Ascending aorta (tissue), 2 donors: ENCODE data around the gene PARD6B. TPM values are rescaled to one million over a fixed set of nuclear protein-coding genes. Genes with fewer than 3 reads are reported as not detected.

ENCODE experiments used
- DNase-seq, 2 donors: peaks; one replicate each; pipeline ENCODE4 v3.0.0-alpha.2; 2019; ENCODE audit warnings: low spot score in 2 of 2
- H3K27ac ChIP-seq, 2 donors: fragments of 200-600 bp; sonication (generic); one replicate each; pipeline ENCODE4 v1.5.1; 2016 to 2017; ENCODE audit warnings: mild to moderate bottlenecking in 1 of 2
- H3K27me3 ChIP-seq: fragments of 200-600 bp; sonication (generic); one replicate; pipeline ENCODE4 v1.5.1; 2017
- H3K36me3 ChIP-seq, 2 donors: fragments of 200-600 bp; sonication (generic); one replicate each; pipeline ENCODE4 v1.5.1; 2016
- H3K4me1 ChIP-seq, 2 donors: fragments of 200-600 bp; sonication (generic); one replicate each; pipeline ENCODE4 v1.5.1; 2016 to 2017; ENCODE audit warnings: mild to moderate bottlenecking in 1 of 2
- H3K4me3 ChIP-seq, 2 donors: fragments of 200-600 bp; sonication (generic); one replicate each; pipeline ENCODE4 v1.5.1; 2016 to 2017; ENCODE audit warnings: mild to moderate bottlenecking in 1 of 2
- H3K9me3 ChIP-seq, 2 donors: fragments of 200-600 bp; sonication (generic); one replicate each; pipeline ENCODE4 v1.5.1; 2016
- intact Hi-C: fragments of 100-400 bp; cut with DNase I; formaldehyde crosslinking; loops from one replicate; pipeline ENCODE4 v1.15.1; 2023
- total RNA-seq: library from RNA; depleted of rRNA; stranded (reverse); fragments of >200 nt; gene quantifications from one replicate; pipeline ENCODE4 v1.1.0, GENCODE V29; 2016
- TF ChIP-seq, protein P1 (sequence below), 3 experiments: fragments of 200-600 bp in 2 of 3; fragments of 450-650 bp in 1 of 3; sonication (generic) in 2 of 3; IDR thresholded peaks; one replicate each; pipeline ENCODE4 v1.5.1; 2016 to 2019; ENCODE audit warnings: antibody characterized with exemption in 3 of 3, mild to moderate bottlenecking in 1 of 3, moderate library complexity in 1 of 3

Gene PARD6B
- total RNA-seq, 1 donor from 2014 or later = 1.2 TPM

- intact Hi-C loops = no loop called here
These were observed 7.2 kb upstream of the PARD6B start for GRCh38 chr20:50724112-50724725.

DNA sequence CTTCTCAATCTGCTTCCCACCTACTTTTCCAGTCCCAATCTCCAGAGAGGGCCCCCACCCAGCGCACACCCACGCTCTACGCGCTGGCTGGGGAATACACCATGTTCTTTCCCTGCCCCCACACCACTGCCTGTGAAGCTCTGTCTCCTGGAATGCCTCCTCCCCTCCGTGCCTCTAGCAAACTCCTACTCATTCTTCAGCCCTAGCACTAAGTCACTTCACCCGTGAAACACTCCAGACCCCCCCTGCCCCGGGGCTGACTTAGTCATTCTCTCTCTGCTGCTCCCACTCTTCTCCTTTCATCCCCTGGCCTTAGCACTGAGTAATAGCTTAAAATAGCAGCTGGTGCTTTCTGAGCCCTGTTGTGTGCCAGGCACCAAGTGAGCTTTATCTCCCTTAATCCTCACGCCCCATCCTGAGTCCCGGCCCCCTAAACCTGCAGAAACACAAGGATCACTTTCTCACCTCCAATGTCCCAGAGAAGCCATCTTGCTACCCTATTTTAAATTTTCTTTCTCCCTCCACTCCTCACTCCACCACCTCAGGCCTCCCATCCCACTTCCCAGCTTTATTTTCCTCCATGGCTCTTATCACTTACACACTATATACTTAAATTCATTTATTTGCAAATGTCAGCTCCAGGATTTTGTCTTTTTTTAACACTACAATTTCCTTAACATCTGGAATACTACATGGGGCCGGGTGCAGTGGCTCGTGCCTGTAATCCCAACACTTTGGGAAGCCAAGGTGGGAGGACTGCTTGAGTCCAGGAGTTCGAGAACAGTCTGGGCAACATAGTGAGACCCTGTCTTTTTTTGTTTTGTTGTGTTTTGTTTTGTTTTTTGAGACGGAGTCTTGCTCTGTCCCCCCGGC lies 6.3 kb upstream of the PARD6B start:
- intact Hi-C loops = no loop called here
- H3K36me3 ChIP-seq = no peaks in the 10 kb centered on the region
- peak overlapping the region; percentile 63 to 88 for H3K27ac ChIP-seq
- no peaks in the 10 kb centered on the region for H3K9me3 ChIP-seq
- DNase-seq = peak; percentile 81 to 94
- H3K4me1 ChIP-seq = peaks cover 11 to 23% of the 10 kb centered on the region in 2 donors
- no peaks in the 10 kb centered on the region for H3K27me3 ChIP-seq
- no peak overlapping the region for H3K4me3 ChIP-seq
- TF ChIP-seq, protein P1, sequence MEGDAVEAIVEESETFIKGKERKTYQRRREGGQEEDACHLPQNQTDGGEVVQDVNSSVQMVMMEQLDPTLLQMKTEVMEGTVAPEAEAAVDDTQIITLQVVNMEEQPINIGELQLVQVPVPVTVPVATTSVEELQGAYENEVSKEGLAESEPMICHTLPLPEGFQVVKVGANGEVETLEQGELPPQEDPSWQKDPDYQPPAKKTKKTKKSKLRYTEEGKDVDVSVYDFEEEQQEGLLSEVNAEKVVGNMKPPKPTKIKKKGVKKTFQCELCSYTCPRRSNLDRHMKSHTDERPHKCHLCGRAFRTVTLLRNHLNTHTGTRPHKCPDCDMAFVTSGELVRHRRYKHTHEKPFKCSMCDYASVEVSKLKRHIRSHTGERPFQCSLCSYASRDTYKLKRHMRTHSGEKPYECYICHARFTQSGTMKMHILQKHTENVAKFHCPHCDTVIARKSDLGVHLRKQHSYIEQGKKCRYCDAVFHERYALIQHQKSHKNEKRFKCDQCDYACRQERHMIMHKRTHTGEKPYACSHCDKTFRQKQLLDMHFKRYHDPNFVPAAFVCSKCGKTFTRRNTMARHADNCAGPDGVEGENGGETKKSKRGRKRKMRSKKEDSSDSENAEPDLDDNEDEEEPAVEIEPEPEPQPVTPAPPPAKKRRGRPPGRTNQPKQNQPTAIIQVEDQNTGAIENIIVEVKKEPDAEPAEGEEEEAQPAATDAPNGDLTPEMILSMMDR (IDR thresholded peaks at IDR 0.05) = no peak

More at GRCh38 chr20:50724112-50724725, 7.2 kb upstream of the PARD6B start:
- peak overlapping the region; percentile 62 to 88 for H3K27ac ChIP-seq
- no peaks in the 10 kb centered on the region for H3K36me3 ChIP-seq
- peaks cover 10 to 23% of the 10 kb centered on the region in 2 donors for H3K4me1 ChIP-seq
- no peak for DNase-seq
- H3K27me3 ChIP-seq = no peaks in the 10 kb centered on the region
- H3K4me3 ChIP-seq = no peak overlapping the region
- TF ChIP-seq, protein P1 (IDR thresholded peaks at IDR 0.05) = no peak
- H3K9me3 ChIP-seq = no peaks in the 10 kb centered on the region

DNA sequence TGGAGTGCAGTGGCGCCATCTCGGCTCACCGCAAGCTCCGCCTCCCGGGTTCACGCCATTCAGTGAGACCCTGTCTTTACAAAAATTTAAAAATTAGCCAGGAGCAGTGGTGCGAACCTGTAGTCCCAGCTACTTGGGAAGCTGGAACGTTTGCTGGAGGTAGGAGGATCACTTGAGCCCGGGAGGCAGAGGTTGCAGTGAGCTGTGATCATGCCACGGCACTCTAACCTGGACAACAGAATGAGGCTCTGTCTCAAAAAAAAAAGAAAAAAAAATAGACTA lies 5.7 kb upstream of the PARD6B start:
- no peaks in the 10 kb centered on the region for H3K36me3 ChIP-seq
- TF ChIP-seq, protein P1 (IDR thresholded peaks at IDR 0.05) = no peak
- no peak for DNase-seq
- intact Hi-C loops = no loop called here
- no peaks in the 10 kb centered on the region for H3K27me3 ChIP-seq
- peaks cover 17 to 23% of the 10 kb centered on the region in 2 donors for H3K4me1 ChIP-seq
- no peaks in the 10 kb centered on the region for H3K9me3 ChIP-seq
- no peak overlapping the region for H3K4me3 ChIP-seq
- H3K27ac ChIP-seq = peak overlapping the region; percentile 63 to 88

DNA sequence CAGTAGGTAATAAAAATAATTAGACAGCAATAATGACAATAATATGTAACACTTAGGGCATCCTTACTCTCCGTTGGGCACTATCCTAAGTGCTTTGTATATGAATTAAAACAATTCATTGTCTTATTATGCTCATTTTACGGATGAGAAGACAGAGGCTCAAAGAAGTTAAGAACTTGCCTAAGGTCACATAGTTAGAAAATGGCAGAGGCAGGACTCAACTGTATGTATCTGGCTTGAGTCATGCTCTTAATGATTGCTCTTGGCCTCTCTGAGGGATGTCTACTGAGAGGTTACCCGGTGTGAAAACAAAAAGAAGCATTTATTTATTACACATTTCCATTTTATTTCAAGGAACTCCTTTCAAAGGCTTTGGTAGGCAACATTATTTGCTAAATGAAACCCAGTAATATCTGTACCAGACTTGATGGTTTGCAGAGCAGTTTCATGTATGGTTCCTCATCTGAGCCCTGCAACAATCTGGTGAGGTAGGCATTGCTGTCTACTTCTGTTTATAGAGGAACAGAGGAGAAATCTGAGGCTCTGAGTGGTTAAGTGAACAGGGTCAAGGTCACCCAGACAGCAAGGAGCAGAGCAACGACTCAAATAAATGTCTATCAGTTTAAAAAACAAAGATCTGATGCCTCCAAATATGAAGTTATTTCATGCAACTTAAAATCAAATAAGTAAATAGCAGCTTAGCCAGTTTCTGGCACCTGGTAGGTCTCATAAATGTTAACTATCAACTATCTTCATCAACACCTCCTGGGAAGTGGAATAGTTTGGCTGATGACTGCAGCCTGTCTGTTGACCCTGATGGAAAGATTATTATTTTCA lies 4.2 kb upstream of the PARD6B start:
- no peak overlapping the region for H3K27ac ChIP-seq
- H3K9me3 ChIP-seq = no peaks in the 10 kb centered on the region
- TF ChIP-seq, protein P1 (IDR thresholded peaks at IDR 0.05) = no peak
- H3K4me3 ChIP-seq = no peak overlapping the region
- H3K36me3 ChIP-seq = no peaks in the 10 kb centered on the region
- no peaks in the 10 kb centered on the region for H3K27me3 ChIP-seq
- intact Hi-C loops = no loop called here
- DNase-seq = no peak
- H3K4me1 ChIP-seq = peaks cover 16 to 24% of the 10 kb centered on the region in 2 donors

GRCh38 chr20:50727792-50728485 lies 3.4 kb upstream of the PARD6B start:
- Histone ChIP-seq H3K9me3 (no peaks in the 10 kb centered on the region), H3K36me3 (no peaks in the 10 kb centered on the region), H3K4me3 (no peak overlapping the region), H3K27me3 (no peaks in the 10 kb centered on the region), H3K4me1 (peaks cover 14 to 22% of the 10 kb centered on the region in 2 donors), H3K27ac (no peak overlapping the region)
- intact Hi-C loops = no loop called here
- TF ChIP-seq, protein P1 (IDR thresholded peaks at IDR 0.05) = no peak
- DNase-seq = no peak
